Kidney (tissue), 14 donors: ENCODE data around the gene PLXDC1. TPM values are rescaled to one million over a fixed set of nuclear protein-coding genes. Genes with fewer than 3 reads are reported as not detected.

Experiments used
- DNase-seq, 5 donors: peaks; one replicate each; pipeline ENCODE4 v3.0.0-alpha.2; 2013 to 2020
- FAIRE-seq: peaks from 2 replicates; lab custom pipeline; 2012; peaks lifted over from hg19 to GRCh38; lab: Jason Lieb, UNC
- H3K27ac ChIP-seq, 2 donors: one replicate each; pipeline ENCODE4 v1.7.0; 2013; ENCODE audit warnings: low read depth in 2 of 2, low read length in 2 of 2, inconsistent platforms in 1 of 2
- H3K27me3 ChIP-seq: one replicate; pipeline ENCODE4 v1.7.1; 2013; ENCODE audit warnings: low read length, inconsistent platforms; ENCODE audit not compliant: control insufficient read depth, insufficient read depth
- H3K36me3 ChIP-seq, 3 donors: one replicate each; pipeline versions ENCODE4 v1.7.0 to v1.7.1; 2013; ENCODE audit warnings: low read length in 3 of 3, control low read depth in 1 of 3, inconsistent platforms in 1 of 3; ENCODE audit not compliant: insufficient read depth in 3 of 3, control insufficient read depth in 2 of 3
- H3K4me1 ChIP-seq, 3 donors: one replicate each; pipeline versions ENCODE4 v1.7.0 to v1.7.1; 2013; ENCODE audit warnings: low read length in 3 of 3, inconsistent platforms in 1 of 3, low read depth in 1 of 3; ENCODE audit not compliant: control insufficient read depth in 2 of 3, insufficient read depth in 2 of 3
- H3K4me3 ChIP-seq, 3 donors: one replicate each; pipeline versions ENCODE4 v1.7.0 to v1.8.1; 2013; ENCODE audit warnings: low read length in 3 of 3, control low read depth in 1 of 3, inconsistent platforms in 1 of 3
- H3K9ac ChIP-seq, 3 donors: one replicate each; pipeline versions ENCODE4 v1.7.0 to v1.7.1; 2013; ENCODE audit warnings: low read length in 3 of 3, control low read depth in 1 of 3, inconsistent platforms in 1 of 3
- H3K9me3 ChIP-seq, 3 donors: one replicate each; pipeline versions ENCODE4 v1.7.0 to v1.7.1; 2013; ENCODE audit warnings: low read length in 3 of 3, control low read depth in 1 of 3, inconsistent platforms in 1 of 3; ENCODE audit not compliant: control insufficient read depth in 2 of 3, insufficient read depth in 1 of 3
- CTCF ChIP-seq: IDR thresholded peaks from 3 replicates; pipeline ENCODE4 v1.5.1; 2012; ENCODE audit warnings: mild to moderate bottlenecking, moderate library complexity, borderline replicate concordance; ENCODE audit not compliant: insufficient read depth; ENCODE audit errors: extremely low read depth
- intact Hi-C: fragments of 100-400 bp; cut with DNase I; formaldehyde crosslinking; loops from one replicate; pipeline ENCODE4 v1.11.1; 2022
- polyA plus RNA-seq: library from polyadenylated mRNA; stranded (reverse); fragments of 350-450 nt; fragmentation: Illumina TruSeq; extraction: RNeasy Lipid Tissue Mini Kit (QIAGEN cat#74804); gene quantifications from one replicate; pipeline ENCODE4 v1.2.3, GENCODE V29; 2014; ENCODE audit warnings: low read depth, low replicate concordance; ENCODE audit not compliant: insufficient read depth
- total RNA-seq: library from RNA; stranded (reverse); fragmentation: NEBNext Ultra II Directional; extraction: Animal tissue kit (Norgen Biotek cat#: 25700); gene quantifications from one replicate; pipeline ENCODE4 v1.2.1, GENCODE V29; 2021
- donor health status: control.
- donor health status: control.
- donor health status: control.
- donor health status: control.
- donor health status: control.
- donor health status: DM: yes; HTN: yes; CAD: no.
- donor health status: Normal renal cell carcinoma (clear cell type).

PLXDC1 gene
- total and polyA plus RNA-seq, 2 donors from 2014 or later: 4.5 to 11.1 TPM

DNA sequence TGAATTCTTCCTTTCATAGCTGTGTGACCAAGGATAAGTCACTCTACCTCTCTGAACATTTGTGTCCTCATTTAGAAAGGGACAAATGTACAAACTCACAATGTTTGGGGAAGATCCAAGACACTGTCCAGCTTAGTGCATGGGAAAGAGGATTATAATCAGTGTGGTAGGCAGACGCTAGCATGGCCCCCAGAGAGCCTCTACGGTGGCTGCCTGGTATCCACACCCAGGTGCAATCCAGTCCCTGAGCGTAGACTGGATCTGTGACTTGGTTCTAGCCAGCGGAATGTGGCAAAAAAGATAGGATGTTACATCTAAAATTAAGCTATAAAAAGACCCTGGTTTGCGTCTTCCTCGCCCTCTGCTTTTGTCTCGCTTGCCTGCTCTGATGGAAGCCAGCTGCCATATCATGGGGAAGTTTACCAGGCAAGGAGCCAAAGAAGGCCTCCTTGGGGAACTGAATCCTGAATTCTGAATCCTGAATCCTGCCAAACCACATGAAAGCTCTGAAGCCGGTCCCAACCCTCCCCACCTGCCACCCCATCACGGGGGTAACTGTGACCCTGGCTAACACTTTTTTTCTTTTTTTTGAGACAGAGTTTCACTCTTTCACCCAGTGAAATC lies 51.7 kb downstream of the PLXDC1 start:
- peaks cover 2 to 12% (median 5%) of the 10 kb centered on the region in 3 donors for H3K4me1 ChIP-seq
- H3K36me3 ChIP-seq: no peaks in the 10 kb centered on the region
- H3K27me3 ChIP-seq: no peaks in the 10 kb centered on the region
- no peaks in the 10 kb centered on the region for H3K9me3 ChIP-seq
- FAIRE-seq: no peak
- no peak overlapping the region for H3K4me3 ChIP-seq
- intact Hi-C loops: no loop called here
- H3K27ac ChIP-seq: peak overlapping the region; percentile 34 to 51
- no peak for TF ChIP-seq CTCF
- no peak overlapping the region for H3K9ac ChIP-seq
- peak in 4 of 5 donors; percentile 63 to 95 (median 77) for DNase-seq

DNA sequence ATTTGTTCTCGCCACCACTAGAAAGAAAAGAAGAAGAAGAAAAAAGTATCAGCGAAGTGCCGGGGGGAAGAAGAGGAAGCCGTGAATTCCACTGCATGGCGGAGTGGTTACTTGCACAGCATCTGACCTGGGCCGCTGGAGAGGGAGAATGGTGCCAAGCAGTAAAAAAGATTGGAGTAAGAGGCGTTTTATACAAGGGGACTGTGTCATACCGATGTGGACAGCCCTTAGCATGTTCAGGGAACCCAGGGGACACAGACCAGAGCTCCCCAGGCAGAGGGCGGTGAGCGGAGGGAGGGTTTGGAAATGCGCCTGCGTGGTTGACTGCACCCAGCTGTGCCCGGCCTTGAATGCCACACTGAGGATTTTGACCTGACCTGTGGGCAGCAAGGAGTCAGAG lies 52.8 kb downstream of the PLXDC1 start:
- intact Hi-C loops: no loop called here
- no peak for TF ChIP-seq CTCF
- H3K4me3 ChIP-seq: peak overlapping the region in 2 of 3 donors; percentile 3 to 44
- DNase-seq (peak in 4 of 5 donors; percentile 47 to 61 (median 56)), FAIRE-seq (no peak)
- peak overlapping the region in 1 of 2 donors; percentile 2 for H3K27ac ChIP-seq
- no peak overlapping the region for H3K9ac ChIP-seq
- H3K4me1 ChIP-seq: peaks cover 2 to 12% (median 5%) of the 10 kb centered on the region in 3 donors
- H3K9me3 ChIP-seq: no peaks in the 10 kb centered on the region
- no peaks in the 10 kb centered on the region for H3K36me3 ChIP-seq
- no peaks in the 10 kb centered on the region for H3K27me3 ChIP-seq

DNA sequence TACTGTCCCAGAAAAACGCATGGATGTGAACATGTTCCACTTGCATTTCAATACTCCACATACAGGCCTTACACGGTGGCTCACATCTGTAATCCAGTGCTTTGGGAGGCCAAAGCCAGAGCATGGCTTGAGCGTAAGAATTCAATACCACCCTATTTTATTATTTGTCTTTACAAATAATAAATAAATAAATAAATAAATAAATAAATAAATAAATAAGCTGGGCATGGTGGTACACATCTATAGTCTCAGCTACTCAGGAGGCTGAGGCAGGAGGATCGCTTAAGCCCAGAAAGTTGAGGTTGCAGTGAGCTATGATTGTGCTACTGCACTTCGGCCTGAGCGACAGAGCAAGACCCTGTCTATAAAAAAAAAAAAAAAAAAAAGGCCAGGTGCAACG lies 53.9 kb downstream of the PLXDC1 start:
- no peak for TF ChIP-seq CTCF
- no peak overlapping the region for H3K9ac ChIP-seq
- H3K9me3 ChIP-seq: no peaks in the 10 kb centered on the region
- DNase-seq (no peak), FAIRE-seq (no peak)
- peaks cover 2 to 12% (median 5%) of the 10 kb centered on the region in 3 donors for H3K4me1 ChIP-seq
- H3K4me3 ChIP-seq: no peak overlapping the region
- no peaks in the 10 kb centered on the region for H3K36me3 ChIP-seq
- H3K27ac ChIP-seq: no peak overlapping the region
- no peaks in the 10 kb centered on the region for H3K27me3 ChIP-seq
- intact Hi-C loops: no loop called here
